ENCODE results near the gene CDH13. TPM values are rescaled to one million over a fixed set of nuclear protein-coding genes. Genes with fewer than 3 reads are reported as not detected.

Gene CDH13
- total and polyA plus RNA-seq, 2 experiments from 2014 or later: 1.6 to 4.4 TPM

- Histone ChIP-seq H4K20me1 (replicated peaks; ENCODE audit: insufficient read depth) (no peaks in the 10 kb centered on the region), H3K27ac (ENCODE audit: low read depth) (no peak overlapping the region), H2AFZ (no peak overlapping the region), H3K36me3 (ENCODE audit: insufficient read depth) (no peaks in the 10 kb centered on the region), H3K4me2 (no peak overlapping the region), H3K9me2 (ENCODE audit: insufficient read depth) (no peaks in the 10 kb centered on the region), H3K79me2 (replicated peaks; ENCODE audit: insufficient read depth) (no peaks in the 10 kb centered on the region), H3K27me3 (ENCODE audit: insufficient read depth) (no peaks in the 10 kb centered on the region), H3K4me1 (ENCODE audit: insufficient read depth) (no peaks in the 10 kb centered on the region), H3F3A (replicated peaks; ENCODE audit: low read depth) (no peaks in the 10 kb centered on the region), H3K4me3 (no peak overlapping the region)
- Mint-ChIP-seq H3K27ac (no peak overlapping the region), H3K27me3 (ENCODE audit: insufficient read depth, low read depth, poor library complexity) (peaks cover 3% of the 10 kb centered on the region), H3K4me3 (no peak overlapping the region), H3K36me3 (ENCODE audit: low read depth) (no peaks in the 10 kb centered on the region), H3K4me1 (no peaks in the 10 kb centered on the region), H3K9me3 (no peaks in the 10 kb centered on the region)
- no peak for DNase-seq (ENCODE audit: low spot score)
- TF ChIP-seq JUNB (IDR thresholded peaks at IDR 0.05; ENCODE audit: unreplicated experiment) (no peak), STAT1 (IDR thresholded peaks at IDR 0.05; ENCODE audit: unreplicated experiment) (no peak), ZNF462 (CRISPR knock-in tag; IDR thresholded peaks at IDR 0.05) (no peak), ZNF114 (CRISPR knock-in tag; IDR thresholded peaks at IDR 0.05) (no peak), CREB1 (CRISPR knock-in tag; IDR thresholded peaks at IDR 0.05; ENCODE audit: low read depth) (no peak), EZH2phosphoT487 (IDR thresholded peaks at IDR 0.05; ENCODE audit: unreplicated experiment) (no peak), EZH2 (IDR thresholded peaks at IDR 0.05; ENCODE audit: low read depth, unreplicated experiment) (no peak), ETS1 (IDR thresholded peaks at IDR 0.05) (no peak), REST (IDR thresholded peaks at IDR 0.05; ENCODE audit: unreplicated experiment) (no peak)
- ATAC-seq: no peak
These were observed 140.4 kb downstream of the CDH13 start for GRCh38 chr16:82767198-82767597.

Data from GM23338 (cell line).